ENCODE results near the gene RABL3. TPM values are rescaled to one million over a fixed set of nuclear protein-coding genes. Genes with fewer than 3 reads are reported as not detected.
A peak's percentile ranks its signal among the peaks of the same experiment; 100 is the strongest.

Gene RABL3
- total and polyA plus RNA-seq, 2 of the 13 experiments (the other 11 are each of a cell fraction or from before 2014, with no cell fraction given) = 4.8 to 31.9 TPM

- peak; percentile 41; the same call in 1 of the 2 replicates for TF ChIP-seq HOXA3 (CRISPR knock-in tag; IDR thresholded peaks at IDR 0.05)
- no peak for TF ChIP-seq RBAK (CRISPR knock-in tag; IDR thresholded peaks at IDR 0.05)
- no peak for TF ChIP-seq ZNF883 (CRISPR knock-in tag; IDR thresholded peaks at IDR 0.05; ENCODE audit: not compliant biosample characterization)
- TF ChIP-seq MTF2 (CRISPR knock-in tag; IDR thresholded peaks at IDR 0.05; ENCODE audit: borderline replicate concordance) = no peak
- no peak; the same call in 1 of the 2 replicates for TF ChIP-seq ZSCAN29 (CRISPR knock-in tag; conservative IDR thresholded peaks at IDR 0.05)
- TF ChIP-seq ZNF326 (CRISPR knock-in tag; IDR thresholded peaks at IDR 0.05; ENCODE audit: borderline replicate concordance) = no peak
- no peak for TF ChIP-seq KDM1A (CRISPR knock-in tag; IDR thresholded peaks at IDR 0.05)
- no peak for TF ChIP-seq ZNF33B (CRISPR knock-in tag; IDR thresholded peaks at IDR 0.05)
- no peak for TF ChIP-seq ZNF276 (CRISPR knock-in tag; IDR thresholded peaks at IDR 0.05; ENCODE audit: low read depth)
- TF ChIP-seq GATA4 (IDR thresholded peaks at IDR 0.05; ENCODE audit: borderline replicate concordance, low read depth) = no peak; the same call in 1 of the 2 replicates
- no peak for TF ChIP-seq HCFC1 (IDR thresholded peaks at IDR 0.05; ENCODE audit: low read depth, low read length)
- TF ChIP-seq, protein P1, sequence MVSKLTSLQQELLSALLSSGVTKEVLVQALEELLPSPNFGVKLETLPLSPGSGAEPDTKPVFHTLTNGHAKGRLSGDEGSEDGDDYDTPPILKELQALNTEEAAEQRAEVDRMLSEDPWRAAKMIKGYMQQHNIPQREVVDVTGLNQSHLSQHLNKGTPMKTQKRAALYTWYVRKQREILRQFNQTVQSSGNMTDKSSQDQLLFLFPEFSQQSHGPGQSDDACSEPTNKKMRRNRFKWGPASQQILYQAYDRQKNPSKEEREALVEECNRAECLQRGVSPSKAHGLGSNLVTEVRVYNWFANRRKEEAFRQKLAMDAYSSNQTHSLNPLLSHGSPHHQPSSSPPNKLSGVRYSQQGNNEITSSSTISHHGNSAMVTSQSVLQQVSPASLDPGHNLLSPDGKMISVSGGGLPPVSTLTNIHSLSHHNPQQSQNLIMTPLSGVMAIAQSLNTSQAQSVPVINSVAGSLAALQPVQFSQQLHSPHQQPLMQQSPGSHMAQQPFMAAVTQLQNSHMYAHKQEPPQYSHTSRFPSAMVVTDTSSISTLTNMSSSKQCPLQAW (CRISPR knock-in tag; IDR thresholded peaks at IDR 0.05) = peak; percentile 99
- no peak for TF ChIP-seq TOE1 (CRISPR knock-in tag; IDR thresholded peaks at IDR 0.05)
- TF ChIP-seq ZSCAN20 (CRISPR knock-in tag; IDR thresholded peaks at IDR 0.05; ENCODE audit: borderline replicate concordance) = no peak
- no peak for TF ChIP-seq KDM5A (IDR thresholded peaks at IDR 0.05; ENCODE audit: borderline replicate concordance, low read length)
- no peak for TF ChIP-seq FOXC1 (CRISPR knock-in tag; IDR thresholded peaks at IDR 0.05; ENCODE audit: borderline replicate concordance)
- TF ChIP-seq KMT2B (CRISPR knock-in tag; IDR thresholded peaks at IDR 0.05) = no peak; the same call in 1 of the 2 replicates
- peak; percentile 98 for TF ChIP-seq THRA (CRISPR knock-in tag; IDR thresholded peaks at IDR 0.05; ENCODE audit: borderline replicate concordance)
- no peak for TF ChIP-seq ZNF720 (CRISPR knock-in tag; IDR thresholded peaks at IDR 0.05)
- peak; percentile 25; the same call in 1 of the 2 replicates for TF ChIP-seq CBX5 (CRISPR knock-in tag; IDR thresholded peaks at IDR 0.05; ENCODE audit: borderline replicate concordance)
- TF ChIP-seq, protein P2, sequence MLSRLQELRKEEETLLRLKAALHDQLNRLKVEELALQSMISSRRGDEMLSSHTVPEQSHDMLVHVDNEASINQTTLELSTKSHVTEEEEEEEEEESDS (CRISPR knock-in tag; IDR thresholded peaks at IDR 0.05; ENCODE audit: borderline replicate concordance) = no peak
- TF ChIP-seq ZNF572 (CRISPR knock-in tag; IDR thresholded peaks at IDR 0.05) = no peak
- TF ChIP-seq TEAD2 (CRISPR knock-in tag; IDR thresholded peaks at IDR 0.05) = no peak
- no peak for TF ChIP-seq NR2C2 (CRISPR knock-in tag; IDR thresholded peaks at IDR 0.05; ENCODE audit: borderline replicate concordance)
- TF ChIP-seq ZNF724P (CRISPR knock-in tag; IDR thresholded peaks at IDR 0.05; ENCODE audit: borderline replicate concordance) = no peak
- peak; percentile 80; the same call in 1 of the 2 replicates for TF ChIP-seq POLR2AphosphoS2 (IDR thresholded peaks at IDR 0.05; ENCODE audit: low read depth, low read length)
- no peak for TF ChIP-seq ZNF549 (CRISPR knock-in tag; IDR thresholded peaks at IDR 0.05)
Measured at GRCh38 chr3:120678331-120678947, 63.9 kb downstream of the RABL3 start (continued).

All from HepG2 (cell line).